Fibroblast of the aortic adventitia (primary cell): ENCODE data around the gene NDOR1. TPM values are rescaled to one million over a fixed set of nuclear protein-coding genes. Genes with fewer than 3 reads are reported as not detected.

Source experiments
- DNase-seq: peaks from one replicate; pipeline ENCODE4 v3.0.0-alpha.2; 2010; ENCODE audit warnings: low read depth
- H3K4me3 ChIP-seq: 2 replicates; pipeline ENCODE4 v1.5.1; 2011; ENCODE audit warnings: low read depth, mild to moderate bottlenecking, control low read depth, low read length, moderate library complexity
- total RNA-seq: library from RNA; depleted of rRNA; stranded (reverse); fragments of >200 nt; gene quantifications from 2 replicates; pipeline ENCODE4 v1.2.3, GENCODE V29; 2012; ENCODE audit warnings: low replicate concordance
- TF ChIP-seq, protein P1 (sequence below): IDR thresholded peaks from 2 replicates; pipeline ENCODE4 v1.5.1; 2011; ENCODE audit warnings: mild to moderate bottlenecking, low read length, control low read depth, inconsistent platforms; ENCODE audit not compliant: insufficient read depth

The NDOR1 gene
- total RNA-seq, 1 donor, result 8.6 TPM

DNA sequence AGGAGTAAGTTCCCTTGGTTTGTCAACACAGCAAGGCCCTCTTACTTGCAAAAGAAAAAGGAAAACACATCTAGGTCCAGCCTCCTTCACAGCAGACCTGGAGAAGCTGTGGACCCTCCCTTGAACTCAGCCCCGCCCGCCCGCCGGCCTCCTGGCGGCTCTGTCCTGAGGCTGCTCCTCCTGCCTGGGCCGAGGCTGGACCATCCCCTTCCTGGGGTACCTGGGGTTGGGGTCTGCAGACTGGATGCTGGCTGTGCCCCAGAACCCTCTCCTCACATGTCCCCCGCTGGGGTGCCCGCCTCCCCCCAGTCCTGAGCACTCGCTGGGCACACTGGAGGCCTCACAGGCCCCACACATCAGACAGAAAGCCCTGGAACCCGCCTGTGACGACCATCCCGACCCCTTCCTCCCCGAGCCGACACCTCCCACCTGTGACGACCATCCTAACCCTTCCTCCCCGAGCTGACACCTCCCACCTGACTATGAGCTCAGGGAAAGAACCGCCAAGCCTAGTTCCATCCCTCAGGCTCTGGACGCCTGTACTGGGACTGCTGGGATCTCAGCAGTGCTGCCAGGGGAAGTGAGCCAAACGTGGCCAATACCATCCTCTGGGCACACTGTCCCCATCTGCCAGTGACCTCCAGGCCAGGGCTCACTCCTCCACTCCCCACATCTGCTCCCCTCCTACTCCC is 26.4 kb upstream of the NDOR1 start:
- DNase-seq, result no peak
- TF ChIP-seq, protein P1, sequence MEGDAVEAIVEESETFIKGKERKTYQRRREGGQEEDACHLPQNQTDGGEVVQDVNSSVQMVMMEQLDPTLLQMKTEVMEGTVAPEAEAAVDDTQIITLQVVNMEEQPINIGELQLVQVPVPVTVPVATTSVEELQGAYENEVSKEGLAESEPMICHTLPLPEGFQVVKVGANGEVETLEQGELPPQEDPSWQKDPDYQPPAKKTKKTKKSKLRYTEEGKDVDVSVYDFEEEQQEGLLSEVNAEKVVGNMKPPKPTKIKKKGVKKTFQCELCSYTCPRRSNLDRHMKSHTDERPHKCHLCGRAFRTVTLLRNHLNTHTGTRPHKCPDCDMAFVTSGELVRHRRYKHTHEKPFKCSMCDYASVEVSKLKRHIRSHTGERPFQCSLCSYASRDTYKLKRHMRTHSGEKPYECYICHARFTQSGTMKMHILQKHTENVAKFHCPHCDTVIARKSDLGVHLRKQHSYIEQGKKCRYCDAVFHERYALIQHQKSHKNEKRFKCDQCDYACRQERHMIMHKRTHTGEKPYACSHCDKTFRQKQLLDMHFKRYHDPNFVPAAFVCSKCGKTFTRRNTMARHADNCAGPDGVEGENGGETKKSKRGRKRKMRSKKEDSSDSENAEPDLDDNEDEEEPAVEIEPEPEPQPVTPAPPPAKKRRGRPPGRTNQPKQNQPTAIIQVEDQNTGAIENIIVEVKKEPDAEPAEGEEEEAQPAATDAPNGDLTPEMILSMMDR, result no peak
- H3K4me3 ChIP-seq, result no peak overlapping the region

DNA sequence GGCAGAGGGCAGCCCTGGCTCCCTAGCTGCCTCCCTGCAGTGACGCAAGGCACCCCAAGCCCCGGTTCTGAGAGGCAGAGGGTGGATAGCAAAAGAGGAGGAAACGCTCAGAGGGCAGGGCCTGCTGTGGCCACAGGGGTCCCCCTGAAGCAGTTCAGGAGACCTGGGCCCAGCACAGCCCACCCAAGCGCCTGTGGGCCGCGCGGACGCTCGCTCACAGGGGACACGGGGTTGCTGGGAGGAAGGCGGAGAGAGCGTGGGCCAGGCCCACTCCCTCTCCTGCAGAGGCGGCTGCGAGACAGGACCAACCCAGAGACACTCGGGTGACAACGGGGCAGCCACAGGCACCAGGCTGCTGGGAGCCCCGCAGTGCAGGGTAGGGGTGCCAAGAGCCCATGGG is 25.7 kb upstream of the NDOR1 start:
- H3K4me3 ChIP-seq, result no peak overlapping the region
- no peak for DNase-seq
- TF ChIP-seq, protein P1, result no peak

DNA sequence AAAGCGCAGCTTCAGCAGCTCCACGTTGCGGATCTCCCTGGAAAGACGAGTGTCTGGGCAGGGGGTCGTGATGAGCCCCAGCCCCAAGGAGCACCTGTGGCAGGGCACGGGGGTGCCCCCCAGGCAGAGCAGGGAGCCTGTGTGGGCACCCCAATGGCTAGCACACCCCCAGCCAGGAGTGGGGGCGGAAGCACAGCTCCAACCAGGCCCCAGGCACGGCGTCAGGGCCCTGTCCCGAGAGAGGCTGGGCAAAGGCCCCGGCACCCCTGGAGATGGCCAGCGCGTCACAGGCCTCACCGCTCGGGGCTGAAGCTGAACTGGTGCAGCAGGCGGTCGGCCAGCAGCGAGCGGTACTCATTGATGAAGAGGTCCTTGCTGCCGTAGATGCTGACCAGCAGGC is 25.0 kb upstream of the NDOR1 start:
- TF ChIP-seq, protein P1, result no peak
- no peak for DNase-seq
- no peak overlapping the region for H3K4me3 ChIP-seq

DNA sequence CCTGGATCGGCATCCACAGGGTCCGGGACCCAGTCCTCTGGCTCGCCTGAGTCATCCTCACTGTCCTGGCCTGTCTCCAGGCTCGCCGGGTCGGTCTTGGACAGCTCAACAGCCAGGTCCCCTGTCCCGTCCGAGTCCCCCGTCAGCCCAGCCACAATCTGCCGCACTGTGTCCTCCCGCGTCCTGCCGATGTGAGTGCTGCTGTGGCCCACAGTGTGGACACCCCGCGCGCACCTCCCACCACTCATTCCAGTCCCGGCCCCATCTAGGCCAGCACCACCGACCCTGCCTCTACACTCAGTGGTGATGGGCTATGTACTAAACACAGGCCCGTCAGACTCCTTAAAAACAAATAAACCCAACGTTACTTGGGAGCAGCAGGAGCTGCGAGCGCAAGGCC is 23.8 kb upstream of the NDOR1 start:
- TF ChIP-seq, protein P1, result no peak
- H3K4me3 ChIP-seq, result no peak overlapping the region
- DNase-seq, result no peak

DNA sequence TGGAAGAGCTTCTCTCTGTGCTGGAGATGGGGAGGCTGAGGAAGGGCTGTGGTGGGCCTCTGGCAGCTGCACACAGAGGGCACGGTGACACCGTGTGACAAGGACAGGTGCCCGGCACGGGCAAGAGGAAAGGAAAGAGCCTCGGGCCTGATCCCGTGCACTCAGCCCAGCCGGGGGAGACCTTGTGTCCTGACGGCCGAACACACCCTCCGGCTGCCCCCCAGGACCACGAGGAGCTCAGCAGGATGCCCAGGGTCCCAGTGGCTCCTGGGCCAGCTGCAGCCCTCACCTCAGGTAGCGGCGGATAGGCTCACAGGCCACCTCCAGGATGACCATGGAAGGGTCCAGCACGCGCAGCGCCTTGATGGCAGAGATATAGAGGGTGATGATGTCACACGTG is 22.7 kb upstream of the NDOR1 start:
- TF ChIP-seq, protein P1, result no peak
- no peak for DNase-seq
- no peak overlapping the region for H3K4me3 ChIP-seq

DNA sequence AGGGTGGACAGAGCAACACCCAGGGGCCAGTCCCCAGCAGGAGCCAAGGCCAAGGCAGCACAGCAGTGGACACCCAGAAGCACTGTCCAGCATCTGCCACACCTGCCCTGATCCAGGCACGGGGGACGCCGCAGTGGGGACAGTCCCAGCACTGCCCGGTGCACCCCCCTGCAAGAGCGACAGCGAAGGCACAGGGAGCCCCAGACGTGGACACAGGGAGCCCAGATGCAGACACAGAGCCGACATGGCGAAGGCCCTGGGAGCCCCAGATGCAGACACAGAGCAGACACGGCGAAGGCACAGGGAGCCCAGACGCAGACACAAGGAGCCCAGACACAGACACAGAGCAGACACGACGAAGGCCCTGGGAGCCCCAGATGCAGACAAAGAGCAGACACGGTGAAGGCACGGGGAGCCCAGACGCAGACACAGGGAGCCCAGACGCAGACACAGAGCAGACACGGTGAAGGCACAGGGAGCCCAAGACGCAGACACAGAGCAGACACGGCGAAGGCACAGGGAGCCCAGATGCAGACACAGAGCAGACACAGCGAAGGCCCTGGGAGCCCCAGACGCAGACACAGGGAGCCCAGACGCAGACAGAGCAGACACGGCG is 21.4 kb upstream of the NDOR1 start:
- TF ChIP-seq, protein P1, result no peak
- no peak overlapping the region for H3K4me3 ChIP-seq

More for the DNA sequence above, 21.4 kb upstream of the NDOR1 start:
- no peak for DNase-seq
